Endometrial microvascular endothelial cells (primary cell): ENCODE results near the gene NANOS2. TPM values are rescaled to one million over a fixed set of nuclear protein-coding genes. Genes with fewer than 3 reads are reported as not detected.

Experiments
- in situ Hi-C: cut with HindIII; loops from 2 replicates; pipeline ENCODE4 v1.10.0; 2017; ENCODE audit warnings: low sequenced_read_pairs, low pct_unique_long_range_greater_than_20kb; ENCODE audit errors: inconsistent ontology term
- total RNA-seq: library from RNA; depleted of rRNA; stranded (reverse); fragments of >200 nt; gene quantifications from one replicate; pipeline ENCODE4 v1.2.3, GENCODE V29; 2015; ENCODE audit errors: inconsistent ontology term

Gene NANOS2
- total RNA-seq, 1 donor from 2014 or later = not detected

GRCh38 chr19:45933759-45934158, 19.2 kb upstream of the NANOS2 start:
- in situ Hi-C loops = no loop called here

- in situ Hi-C loops = no loop called here
These were observed 16.5 kb upstream of the NANOS2 start for GRCh38 chr19:45931055-45931454.

- in situ Hi-C loops = no loop called here
These were observed 14.7 kb upstream of the NANOS2 start for GRCh38 chr19:45929247-45929646.

- in situ Hi-C loops = no loop called here
These were observed 13.1 kb upstream of the NANOS2 start for GRCh38 chr19:45927565-45928261.

GRCh38 chr19:45924891-45925447, 10.4 kb upstream of the NANOS2 start:
- in situ Hi-C loops = no loop called here

GRCh38 chr19:45922281-45922680, 7.7 kb upstream of the NANOS2 start:
- in situ Hi-C loops = no loop called here

GRCh38 chr19:45920458-45920857, 5.9 kb upstream of the NANOS2 start:
- in situ Hi-C loops = no loop called here

- in situ Hi-C loops = no loop called here
These were observed 5.1 kb upstream of the NANOS2 start for GRCh38 chr19:45919678-45920077.

- in situ Hi-C loops = no loop called here
These were observed 4.1 kb upstream of the NANOS2 start for GRCh38 chr19:45918721-45919120.

GRCh38 chr19:45917421-45918091, 3.0 kb upstream of the NANOS2 start:
- in situ Hi-C loops = no loop called here

- in situ Hi-C loops = no loop called here
These were observed 3.3 kb downstream of the NANOS2 start for GRCh38 chr19:45911291-45911690.

- in situ Hi-C loops = no loop called here
These were observed 5.6 kb downstream of the NANOS2 start for GRCh38 chr19:45908956-45909355.

GRCh38 chr19:45906221-45906620, 8.4 kb downstream of the NANOS2 start:
- in situ Hi-C loops = no loop called here

GRCh38 chr19:45905011-45905410, 9.6 kb downstream of the NANOS2 start:
- in situ Hi-C loops = no loop called here

GRCh38 chr19:45902651-45903625, 11.6 kb downstream of the NANOS2 start:
- in situ Hi-C loops = no loop called here

- in situ Hi-C loops = no loop called here
These were observed 12.5 kb downstream of the NANOS2 start, which contains the start of gene MYPOP for GRCh38 chr19:45901912-45902650. TSS of gene MYPOP (minus strand) at chr19:45902613. CDS start at chr19:45901773, 840 bp downstream.

- in situ Hi-C loops = no loop called here
These were observed 13.1 kb downstream of the NANOS2 start for GRCh38 chr19:45901432-45901911.

- in situ Hi-C loops = no loop called here
These were observed 13.7 kb downstream of the NANOS2 start for GRCh38 chr19:45900738-45901431.
